Measurements from ENCODE around the gene PRKCH. TPM values are rescaled to one million over a fixed set of nuclear protein-coding genes. Genes with fewer than 3 reads are reported as not detected.

PRKCH gene
- total RNA-seq, 2 experiments from 2014 or later = 109 to 145 TPM

GRCh38 chr14:61451891-61452400 lies 130.6 kb downstream of the PRKCH start:
- intact Hi-C loops (cut with DNase I, micrococcal nuclease) = loop anchor here (2.0 to 5.0 kb wide), 3 partner anchors 65 to 129 kb away; no protein-coding TSS in a partner anchor
- Mint-ChIP-seq H3K27me3 (no peaks in the 10 kb centered on the region), H3K4me1 (peaks cover 95% of the 10 kb centered on the region), H3K36me3 (ENCODE audit: low read depth) (peaks cover 66% of the 10 kb centered on the region), H3K9me3 (ENCODE audit: low read depth) (no peaks in the 10 kb centered on the region), H3K27ac (peak overlapping the region; percentile 91), H3K4me3 (peak overlapping the region; percentile 54)
- ATAC-seq (peak; percentile 1), DNase-seq (no peak)
- POLR2A ChIA-PET = interaction anchor here (0.7 to 1.1 kb wide), 4 partner anchors 27 to 297 kb away, joined by 3 read pairs; partner anchors contain the start of gene TMEM30B
- CTCF ChIA-PET = interaction anchor here (0.6 to 3.0 kb wide), 16 partner anchors 9 to 385 kb away, joined by 3 to 18 read pairs (median 4); no protein-coding TSS in a partner anchor

- no peaks in the 10 kb centered on the region for H3K9me3 Mint-ChIP-seq (ENCODE audit: low read depth)
- CTCF ChIA-PET = interaction anchor here (0.6 to 3.0 kb wide), 13 partner anchors 9 to 385 kb away, joined by 3 to 18 read pairs (median 4); no protein-coding TSS in a partner anchor
- peaks cover 66% of the 10 kb centered on the region for H3K36me3 Mint-ChIP-seq (ENCODE audit: low read depth)
- H3K27ac Mint-ChIP-seq = peak overlapping the region; percentile 91
- peak overlapping the region; percentile 54 for H3K4me3 Mint-ChIP-seq
- intact Hi-C loops (cut with DNase I, micrococcal nuclease) = loop anchor here (2.0 to 5.0 kb wide), 3 partner anchors 65 to 130 kb away; no protein-coding TSS in a partner anchor
- no peaks in the 10 kb centered on the region for H3K27me3 Mint-ChIP-seq
- POLR2A ChIA-PET = interaction anchor here (0.5 to 0.9 kb wide), 3 partner anchors 16 to 297 kb away, joined by 3 read pairs; no protein-coding TSS in a partner anchor
- ATAC-seq (peak; percentile 85), DNase-seq (peak; percentile 78)
- peaks cover 95% of the 10 kb centered on the region for H3K4me1 Mint-ChIP-seq
Observed at GRCh38 chr14:61452452-61452851, 131.1 kb downstream of the PRKCH start.

GRCh38 chr14:61453103-61453767 lies 131.9 kb downstream of the PRKCH start:
- peaks cover 71% of the 10 kb centered on the region for H3K36me3 Mint-ChIP-seq (ENCODE audit: low read depth)
- H3K4me1 Mint-ChIP-seq = peaks cover 95% of the 10 kb centered on the region
- ATAC-seq (no peak), DNase-seq (no peak)
- H3K27ac Mint-ChIP-seq = peak overlapping the region; percentile 91
- no peaks in the 10 kb centered on the region for H3K27me3 Mint-ChIP-seq
- intact Hi-C loops (cut with DNase I, micrococcal nuclease) = loop anchor here (2.0 to 5.0 kb wide), 3 partner anchors 66 to 130 kb away; no protein-coding TSS in a partner anchor
- ChIA-PET CTCF (interaction anchor here (1.0 to 3.0 kb wide), 9 partner anchors 8 to 384 kb away, joined by 3 to 18 read pairs (median 5); no protein-coding TSS in a partner anchor), POLR2A (interaction anchor here (0.5 kb wide), 1 partner anchor 15 kb away, joined by 3 read pairs; no protein-coding TSS in a partner anchor)
- H3K9me3 Mint-ChIP-seq (ENCODE audit: low read depth) = no peaks in the 10 kb centered on the region
- H3K4me3 Mint-ChIP-seq = peak overlapping the region; percentile 54

GRCh38 chr14:61454545-61454944 lies 133.2 kb downstream of the PRKCH start:
- no peak for ATAC-seq

GRCh38 chr14:61455351-61455750 lies 134.0 kb downstream of the PRKCH start:
- peaks cover 76% of the 10 kb centered on the region for H3K36me3 Mint-ChIP-seq (ENCODE audit: low read depth)
- ATAC-seq = no peak
- peaks cover 3% of the 10 kb centered on the region for H3K9me3 Mint-ChIP-seq (ENCODE audit: low read depth)
- H3K27ac Mint-ChIP-seq = peak overlapping the region; percentile 76
- ChIA-PET POLR2A (no interaction called here), CTCF (interaction anchor here (0.7 to 1.5 kb wide), 8 partner anchors 21 to 386 kb away, joined by 3 to 11 read pairs (median 4); no protein-coding TSS in a partner anchor)
- no peak for DNase-seq
- H3K27me3 Mint-ChIP-seq = no peaks in the 10 kb centered on the region
- no peak overlapping the region for H3K4me3 Mint-ChIP-seq
- intact Hi-C loops (cut with DNase I, micrococcal nuclease) = no loop called here
- H3K4me1 Mint-ChIP-seq = peaks cover 86% of the 10 kb centered on the region

More at GRCh38 chr14:61454545-61454944, 133.2 kb downstream of the PRKCH start:
- DNase-seq = no peak
- H3K4me3 Mint-ChIP-seq = no peak overlapping the region
- peaks cover 79% of the 10 kb centered on the region for H3K36me3 Mint-ChIP-seq (ENCODE audit: low read depth)
- CTCF ChIA-PET = interaction anchor here (0.7 to 1.3 kb wide), 7 partner anchors 11 to 132 kb away, joined by 3 to 4 read pairs (median 3); no protein-coding TSS in a partner anchor
- intact Hi-C loops (cut with DNase I, micrococcal nuclease) = loop anchor here (5.0 kb wide), 2 partner anchors 67 to 112 kb away; no protein-coding TSS in a partner anchor
- H3K27ac Mint-ChIP-seq = peak overlapping the region; percentile 82
- no peaks in the 10 kb centered on the region for H3K27me3 Mint-ChIP-seq
- H3K4me1 Mint-ChIP-seq = peaks cover 92% of the 10 kb centered on the region
- no peaks in the 10 kb centered on the region for H3K9me3 Mint-ChIP-seq (ENCODE audit: low read depth)
- POLR2A ChIA-PET = interaction anchor here (0.6 kb wide), 1 partner anchor 67 kb away, joined by 3 read pairs; no protein-coding TSS in a partner anchor

- H3K4me3 Mint-ChIP-seq = no peak overlapping the region
- ChIA-PET POLR2A (no interaction called here), CTCF (interaction anchor here (0.6 to 1.5 kb wide), 9 partner anchors 68 to 381 kb away, joined by 3 to 11 read pairs (median 4); no protein-coding TSS in a partner anchor)
- H3K27ac Mint-ChIP-seq = peak overlapping the region; percentile 81
- DNase-seq (peak; percentile 91), ATAC-seq (peak; percentile 36)
- H3K4me1 Mint-ChIP-seq = peaks cover 85% of the 10 kb centered on the region
- H3K9me3 Mint-ChIP-seq (ENCODE audit: low read depth) = peaks cover 3% of the 10 kb centered on the region
- H3K36me3 Mint-ChIP-seq (ENCODE audit: low read depth) = peaks cover 73% of the 10 kb centered on the region
- intact Hi-C loops (cut with DNase I, micrococcal nuclease) = loop anchor here (1.0 to 2.0 kb wide), 2 partner anchors 160 to 381 kb away; no protein-coding TSS in a partner anchor
- H3K27me3 Mint-ChIP-seq = no peaks in the 10 kb centered on the region
Observed at GRCh38 chr14:61456720-61457119, 135.3 kb downstream of the PRKCH start.

- ChIA-PET CTCF (interaction anchor here (0.7 to 1.6 kb wide), 3 partner anchors 46 to 379 kb away, joined by 3 to 7 read pairs (median 3); no protein-coding TSS in a partner anchor), POLR2A (no interaction called here)
- H3K27me3 Mint-ChIP-seq = no peaks in the 10 kb centered on the region
Observed at GRCh38 chr14:61458766-61459165, 137.4 kb downstream of the PRKCH start.

GRCh38 chr14:61459229-61459628 lies 137.8 kb downstream of the PRKCH start:
- no peak for ATAC-seq
- peaks cover 72% of the 10 kb centered on the region for H3K36me3 Mint-ChIP-seq (ENCODE audit: low read depth)
- intact Hi-C loops (cut with DNase I, micrococcal nuclease) = no loop called here
- no peak overlapping the region for H3K4me3 Mint-ChIP-seq
- peaks cover 3% of the 10 kb centered on the region for H3K9me3 Mint-ChIP-seq (ENCODE audit: low read depth)
- peak overlapping the region; percentile 76 for H3K27ac Mint-ChIP-seq
- no peak for DNase-seq
- H3K4me1 Mint-ChIP-seq = peaks cover 82% of the 10 kb centered on the region
- H3K27me3 Mint-ChIP-seq = no peaks in the 10 kb centered on the region
- POLR2A ChIA-PET = no interaction called here
- CTCF ChIA-PET = interaction anchor here (0.9 to 2.2 kb wide), 3 partner anchors 287 to 378 kb away, joined by 3 to 9 read pairs (median 7); no protein-coding TSS in a partner anchor

More at GRCh38 chr14:61458766-61459165, 137.4 kb downstream of the PRKCH start:
- Mint-ChIP-seq H3K27ac (peak overlapping the region; percentile 76), H3K4me1 (peaks cover 82% of the 10 kb centered on the region), H3K36me3 (ENCODE audit: low read depth) (peaks cover 68% of the 10 kb centered on the region), H3K9me3 (ENCODE audit: low read depth) (peaks cover 3% of the 10 kb centered on the region), H3K4me3 (no peak overlapping the region)
- ATAC-seq = no peak
- DNase-seq = no peak
- intact Hi-C loops (cut with DNase I, micrococcal nuclease) = no loop called here

GRCh38 chr14:61460063-61460462 lies 138.7 kb downstream of the PRKCH start:
- Mint-ChIP-seq H3K27me3 (no peaks in the 10 kb centered on the region), H3K4me3 (no peak overlapping the region), H3K36me3 (ENCODE audit: low read depth) (peaks cover 71% of the 10 kb centered on the region), H3K27ac (peak overlapping the region; percentile 15), H3K9me3 (ENCODE audit: low read depth) (peaks cover 5% of the 10 kb centered on the region), H3K4me1 (peaks cover 78% of the 10 kb centered on the region)
- ChIA-PET POLR2A (no interaction called here), CTCF (interaction anchor here (0.6 to 3.4 kb wide), 14 partner anchors 8 to 377 kb away, joined by 3 to 41 read pairs (median 4); no protein-coding TSS in a partner anchor)
- intact Hi-C loops (cut with DNase I, micrococcal nuclease) = loop anchor here (2.0 to 5.0 kb wide), 5 partner anchors 17 to 667 kb away; no protein-coding TSS in a partner anchor
- ATAC-seq (no peak), DNase-seq (no peak)

- H3K4me3 Mint-ChIP-seq = no peak overlapping the region
Observed at GRCh38 chr14:61460718-61461611, 139.6 kb downstream of the PRKCH start.

More at GRCh38 chr14:61460718-61461611, 139.6 kb downstream of the PRKCH start:
- intact Hi-C loops (cut with DNase I, micrococcal nuclease) = loop anchor here (1.0 to 5.0 kb wide), 8 partner anchors 16 to 666 kb away; partner anchors contain the start of gene SNAPC1 (in 1 of the 2)
- Mint-ChIP-seq H3K27me3 (no peaks in the 10 kb centered on the region), H3K4me1 (peaks cover 78% of the 10 kb centered on the region), H3K27ac (peak overlapping the region; percentile 92), H3K9me3 (ENCODE audit: low read depth) (peaks cover 5% of the 10 kb centered on the region), H3K36me3 (ENCODE audit: low read depth) (peaks cover 68% of the 10 kb centered on the region)
- ChIA-PET POLR2A (interaction anchor here (0.6 to 1.0 kb wide), 4 partner anchors 222 to 377 kb away, joined by 3 to 9 read pairs (median 3); no protein-coding TSS in a partner anchor), CTCF (interaction anchor here (0.5 to 4.0 kb wide), 36 partner anchors 8 to 380 kb away, joined by 3 to 41 read pairs (median 4); no protein-coding TSS in a partner anchor)
- ATAC-seq (peak; percentile 88), DNase-seq (peak; percentile 78)

All from activated CD4-positive, alpha-beta T cell treated with anti-CD3 and anti-CD28 coated beads for 36 hours (primary cell).